Esophagus squamous epithelium (tissue), 5 donors: ENCODE results near the gene SH3TC1. TPM values are rescaled to one million over a fixed set of nuclear protein-coding genes. Genes with fewer than 3 reads are reported as not detected.

Experiments used
- DNase-seq: peaks from one replicate; lab custom pipeline; 2025; lab: John Stamatoyannopoulos, UW
- H3K27ac ChIP-seq, 4 donors: fragments of 200-600 bp; sonication (generic); one replicate each; pipeline ENCODE4 v1.5.1; 2016 to 2019; ENCODE audit warnings: mild to moderate bottlenecking in 1 of 4
- H3K27me3 ChIP-seq, 4 donors: fragments of 200-600 bp; sonication (generic); 1 replicate in 3 of 4; 2 replicates in 1 of 4; pipeline versions ENCODE4 v1.5.1 to v1.6.0; 2017 to 2021; ENCODE audit warnings: antibody characterized with exemption in 1 of 4
- H3K36me3 ChIP-seq, 3 donors: fragments of 200-600 bp; sonication (generic); one replicate each; pipeline ENCODE4 v1.5.1; 2016 to 2019
- H3K4me1 ChIP-seq, 3 donors: fragments of 200-600 bp; sonication (generic); one replicate each; pipeline ENCODE4 v1.5.1; 2017 to 2019
- H3K4me3 ChIP-seq, 4 donors: fragments of 200-600 bp; sonication (generic); 1 replicate in 3 of 4; 2 replicates in 1 of 4; pipeline ENCODE4 v1.5.1; 2016 to 2019; ENCODE audit warnings: mild to moderate bottlenecking in 2 of 4, moderate library complexity in 1 of 4
- H3K9me3 ChIP-seq, 3 donors: fragments of 200-600 bp; sonication (generic); one replicate each; pipeline ENCODE4 v1.5.1; 2016 to 2019
- CTCF ChIP-seq, 6 experiments: fragments of 450-650 bp in 4 of 6; fragments of 200-600 bp in 2 of 6; sonication (generic) in 2 of 6; IDR thresholded peaks; one replicate each; pipeline ENCODE4 v1.5.1; 2016 to 2019; ENCODE audit warnings: antibody characterized with exemption in 6 of 6, mild to moderate bottlenecking in 4 of 6, moderate library complexity in 4 of 6
- POLR2A ChIP-seq, 4 donors: fragments of 450-650 bp; IDR thresholded peaks; one replicate each; pipeline ENCODE4 v1.6.1; 2017; ENCODE audit warnings: antibody characterized with exemption in 4 of 4, mild to moderate bottlenecking in 4 of 4, moderate library complexity in 3 of 4
- WGBS, 2 donors: methylation state at CpG; one replicate each; pipeline ENCODE4 v1.1.5; 2018; 5-methylcytosine and 5-hydroxymethylcytosine counted together
- intact Hi-C: fragments of 100-400 bp; cut with DNase I; formaldehyde crosslinking; loops from one replicate; pipeline ENCODE4 v1.15.0; 2022
- total RNA-seq, 4 donors: library from RNA; depleted of rRNA; stranded (reverse); fragments of >200 nt; gene quantifications; one replicate each; pipeline ENCODE4 v1.1.0, GENCODE V29; 2016
- donor health status: DM: yes; HTN: yes; CAD: no.

Gene SH3TC1
- total RNA-seq, 4 donors from 2014 or later: 24.6 to 31.2 (median 27.1) TPM

GRCh38 chr4:8289151-8289750, 90.2 kb downstream of the SH3TC1 start:
- intact Hi-C loops: no loop called here

DNA sequence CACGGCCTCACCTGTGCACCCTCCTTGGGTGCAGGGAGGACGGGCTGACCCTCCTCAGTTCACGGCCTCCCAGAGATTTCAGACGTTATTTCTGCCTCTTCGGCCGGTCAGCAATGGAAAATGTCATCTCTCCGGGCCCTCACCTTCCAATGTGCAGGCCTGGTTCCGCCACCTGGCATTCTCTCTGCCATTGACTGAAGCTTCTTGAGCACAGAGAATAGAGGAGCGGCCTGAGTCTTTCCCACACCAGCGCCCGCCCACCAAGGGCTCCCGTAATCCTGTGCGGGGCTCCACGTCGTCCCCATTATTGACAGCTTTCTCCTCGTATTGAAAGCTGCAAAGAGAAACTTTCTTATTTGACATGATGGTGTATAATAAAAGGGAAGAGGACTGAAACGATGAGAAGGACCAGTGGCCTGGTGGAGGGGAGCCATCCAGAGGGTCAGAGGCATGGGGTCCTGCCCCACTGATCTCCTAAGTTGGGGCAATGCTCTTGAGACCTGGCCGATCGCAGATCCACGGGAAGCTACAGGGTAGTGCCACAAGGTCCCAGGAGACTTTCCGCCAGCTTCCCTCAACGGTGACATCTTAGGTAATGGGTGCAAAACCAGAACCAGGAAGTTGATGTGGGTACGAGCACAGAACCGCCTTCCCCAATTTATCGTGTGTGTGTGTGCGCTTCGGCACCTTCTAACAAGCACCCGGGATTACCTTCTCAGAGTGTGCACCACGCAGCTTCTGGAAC, 91.0 kb downstream of the SH3TC1 start:
- TF ChIP-seq POLR2A (IDR thresholded peaks at IDR 0.05) (no peak), CTCF (IDR thresholded peaks at IDR 0.05) (no peak)

More at GRCh38 chr4:8289151-8289750, 90.2 kb downstream of the SH3TC1 start:
- DNase-seq: no peak
- H3K36me3 ChIP-seq: no peaks in the 10 kb centered on the region
- H3K27ac ChIP-seq: no peak overlapping the region
- 45 to 60% methylated on average over 4 to 9 of the region's 13 CpGs for WGBS, 2 donors
- no peak overlapping the region for H3K4me3 ChIP-seq
- H3K4me1 ChIP-seq: no peaks in the 10 kb centered on the region
- H3K9me3 ChIP-seq: no peaks in the 10 kb centered on the region
- no peaks in the 10 kb centered on the region for H3K27me3 ChIP-seq
- TF ChIP-seq CTCF (IDR thresholded peaks at IDR 0.05) (no peak), POLR2A (IDR thresholded peaks at IDR 0.05) (no peak)

GRCh38 chr4:8290701-8290970, 91.5 kb downstream of the SH3TC1 start:
- DNase-seq: no peak
- no peaks in the 10 kb centered on the region for H3K27me3 ChIP-seq
- no peaks in the 10 kb centered on the region for H3K4me1 ChIP-seq
- WGBS, 2 donors: 69 to 84% methylated on average over 5 to 8 of the region's 8 CpGs
- H3K27ac ChIP-seq: no peak overlapping the region
- peaks cover 0 to 11% (median 0%) of the 10 kb centered on the region in 3 donors for H3K36me3 ChIP-seq
- intact Hi-C loops: no loop called here
- H3K4me3 ChIP-seq: no peak overlapping the region
- H3K9me3 ChIP-seq: no peaks in the 10 kb centered on the region
- TF ChIP-seq POLR2A (IDR thresholded peaks at IDR 0.05) (no peak), CTCF (IDR thresholded peaks at IDR 0.05) (no peak)

More for the DNA sequence above, 91.0 kb downstream of the SH3TC1 start:
- Histone ChIP-seq H3K36me3 (peaks cover 0 to 6% (median 0%) of the 10 kb centered on the region in 3 donors), H3K27ac (no peak overlapping the region), H3K4me3 (no peak overlapping the region), H3K9me3 (no peaks in the 10 kb centered on the region), H3K4me1 (no peaks in the 10 kb centered on the region), H3K27me3 (no peaks in the 10 kb centered on the region)
- no peak for DNase-seq
- intact Hi-C loops: no loop called here
- WGBS, 2 donors: 81 to 83% methylated on average over 17 to 27 of the region's 29 CpGs

Other genes starting within 250 kb of the SH3TC1 start
- 10 to 100 TPM; 13.5 to 26.7 (median 15.7) TPM for gene ABLIM2, start 40.5 kb upstream of the SH3TC1 start, total RNA-seq
- gene HTRA3, start 70.5 kb downstream of the SH3TC1 start, total RNA-seq: 10 to 100 TPM in 1 of 4 donors, 1 to 10 TPM in 3; 1.8 to 13.0 (median 6.6) TPM
- 10 to 100 TPM; 42.3 to 86.2 (median 50.3) TPM for gene ACOX3, start 241.4 kb downstream of the SH3TC1 start, total RNA-seq
- gene TRMT44, start 241.5 kb downstream of the SH3TC1 start, total RNA-seq: 10 to 100 TPM; 26.8 to 31.7 (median 28.8) TPM